ENCODE results near the gene AOC2. TPM values are rescaled to one million over a fixed set of nuclear protein-coding genes. Genes with fewer than 3 reads are reported as not detected.

The AOC2 gene
- polyA plus RNA-seq, 1 of the 3 experiments (the other 2 are of a cell fraction) = 0.33 TPM

DNA sequence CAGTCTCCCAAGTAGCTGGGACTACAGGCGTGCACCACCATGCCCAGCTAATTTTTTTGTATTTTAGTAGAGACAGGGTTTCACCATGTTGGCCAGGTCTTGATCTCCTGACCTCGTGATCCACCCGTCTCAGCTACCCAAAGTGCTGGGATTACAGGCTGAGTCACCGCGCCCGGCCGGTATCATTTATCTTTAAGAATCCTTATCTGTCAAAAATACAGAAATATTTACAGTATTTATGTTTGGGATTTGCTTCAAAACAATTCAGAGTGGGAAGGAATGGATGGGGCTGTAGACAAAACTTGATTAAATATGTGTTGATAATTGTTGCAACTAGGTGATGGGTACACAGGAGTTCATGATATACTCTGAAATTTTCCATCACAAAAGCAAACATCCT, 23.2 kb upstream of the AOC2 start:
- Histone ChIP-seq H2AFZ (ENCODE audit: low read depth) (no peak overlapping the region), H3K79me2 (ENCODE audit: insufficient read depth) (peaks cover 34% of the 10 kb centered on the region), H4K20me1 (ENCODE audit: insufficient read depth) (no peaks in the 10 kb centered on the region), H3K27ac (ENCODE audit: low read depth in 2 of 2, low read length in 1 of 2) (no peak overlapping the region), H3K4me2 (no peak overlapping the region), H3K9ac (no peak overlapping the region), H3K36me3 (replicated peaks in 1 of 2; ENCODE audit: control insufficient read depth in 1 of 2, insufficient read depth in 2 of 2, low read length in 1 of 2) (peaks cover 44 to 61% of the 10 kb centered on the region in 2 experiments), H3F3A (replicated peaks; ENCODE audit: insufficient read depth) (peaks cover 43% of the 10 kb centered on the region), H3K27me3 (ENCODE audit: insufficient read depth) (no peaks in the 10 kb centered on the region), H3K4me1 (ENCODE audit: control insufficient read depth in 1 of 2, insufficient read depth in 2 of 2, low read depth in 1 of 2, low read length in 1 of 2) (peaks cover under 1 to 4% of the 10 kb centered on the region in 2 experiments; a peak in 1 of 4 replicates), H3K4me3 (ENCODE audit: low read depth in 2 of 2, low read length in 1 of 2) (no peak overlapping the region), H3K9me3 (no peaks in the 10 kb centered on the region), H3K9me2 (no peaks in the 10 kb centered on the region)
- ChIA-PET CTCF (interaction anchor here (0.6 to 3.7 kb wide), 11 partner anchors 10 to 108 kb away, joined by 3 to 35 read pairs (median 3); partner anchors contain the start of gene WNK4), POLR2A (interaction anchor here (0.6 kb wide), 1 partner anchor 22 kb away, joined by 3 read pairs; the partner anchor contains the start of gene CNTD1)
- WGBS (ENCODE audit: low lambda C conversion rate) = 86% methylated on average over 7 of the region's 7 CpGs
- no peak for DNase-seq
- TF ChIP-seq JUND (IDR thresholded peaks at IDR 0.05) (no peak), SIN3A (IDR thresholded peaks at IDR 0.05; ENCODE audit: borderline replicate concordance, low read depth, low read length) (no peak), POLR2AphosphoS5 (IDR thresholded peaks at IDR 0.05; ENCODE audit: low read depth, low read length) (no peak), NRF1 (IDR thresholded peaks at IDR 0.05; ENCODE audit: low read depth, low read length) (no peak), FOXJ3 (CRISPR knock-in tag; IDR thresholded peaks at IDR 0.05) (no peak), MXI1 (IDR thresholded peaks at IDR 0.05; ENCODE audit: low read depth, low read length) (no peak), RCOR1 (IDR thresholded peaks at IDR 0.05; ENCODE audit: low read length) (no peak)
- TF ChIP-seq, protein P1, sequence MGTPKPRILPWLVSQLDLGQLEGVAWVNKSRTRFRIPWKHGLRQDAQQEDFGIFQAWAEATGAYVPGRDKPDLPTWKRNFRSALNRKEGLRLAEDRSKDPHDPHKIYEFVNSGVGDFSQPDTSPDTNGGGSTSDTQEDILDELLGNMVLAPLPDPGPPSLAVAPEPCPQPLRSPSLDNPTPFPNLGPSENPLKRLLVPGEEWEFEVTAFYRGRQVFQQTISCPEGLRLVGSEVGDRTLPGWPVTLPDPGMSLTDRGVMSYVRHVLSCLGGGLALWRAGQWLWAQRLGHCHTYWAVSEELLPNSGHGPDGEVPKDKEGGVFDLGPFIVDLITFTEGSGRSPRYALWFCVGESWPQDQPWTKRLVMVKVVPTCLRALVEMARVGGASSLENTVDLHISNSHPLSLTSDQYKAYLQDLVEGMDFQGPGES (IDR thresholded peaks at IDR 0.05; ENCODE audit: low read depth, low read length) = no peak
- TF ChIP-seq, protein P2, sequence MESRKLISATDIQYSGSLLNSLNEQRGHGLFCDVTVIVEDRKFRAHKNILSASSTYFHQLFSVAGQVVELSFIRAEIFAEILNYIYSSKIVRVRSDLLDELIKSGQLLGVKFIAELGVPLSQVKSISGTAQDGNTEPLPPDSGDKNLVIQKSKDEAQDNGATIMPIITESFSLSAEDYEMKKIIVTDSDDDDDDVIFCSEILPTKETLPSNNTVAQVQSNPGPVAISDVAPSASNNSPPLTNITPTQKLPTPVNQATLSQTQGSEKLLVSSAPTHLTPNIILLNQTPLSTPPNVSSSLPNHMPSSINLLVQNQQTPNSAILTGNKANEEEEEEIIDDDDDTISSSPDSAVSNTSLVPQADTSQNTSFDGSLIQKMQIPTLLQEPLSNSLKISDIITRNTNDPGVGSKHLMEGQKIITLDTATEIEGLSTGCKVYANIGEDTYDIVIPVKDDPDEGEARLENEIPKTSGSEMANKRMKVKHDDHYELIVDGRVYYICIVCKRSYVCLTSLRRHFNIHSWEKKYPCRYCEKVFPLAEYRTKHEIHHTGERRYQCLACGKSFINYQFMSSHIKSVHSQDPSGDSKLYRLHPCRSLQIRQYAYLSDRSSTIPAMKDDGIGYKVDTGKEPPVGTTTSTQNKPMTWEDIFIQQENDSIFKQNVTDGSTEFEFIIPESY (IDR thresholded peaks at IDR 0.05; ENCODE audit: borderline replicate concordance, low read depth) = no peak
- TF ChIP-seq, protein P3, sequence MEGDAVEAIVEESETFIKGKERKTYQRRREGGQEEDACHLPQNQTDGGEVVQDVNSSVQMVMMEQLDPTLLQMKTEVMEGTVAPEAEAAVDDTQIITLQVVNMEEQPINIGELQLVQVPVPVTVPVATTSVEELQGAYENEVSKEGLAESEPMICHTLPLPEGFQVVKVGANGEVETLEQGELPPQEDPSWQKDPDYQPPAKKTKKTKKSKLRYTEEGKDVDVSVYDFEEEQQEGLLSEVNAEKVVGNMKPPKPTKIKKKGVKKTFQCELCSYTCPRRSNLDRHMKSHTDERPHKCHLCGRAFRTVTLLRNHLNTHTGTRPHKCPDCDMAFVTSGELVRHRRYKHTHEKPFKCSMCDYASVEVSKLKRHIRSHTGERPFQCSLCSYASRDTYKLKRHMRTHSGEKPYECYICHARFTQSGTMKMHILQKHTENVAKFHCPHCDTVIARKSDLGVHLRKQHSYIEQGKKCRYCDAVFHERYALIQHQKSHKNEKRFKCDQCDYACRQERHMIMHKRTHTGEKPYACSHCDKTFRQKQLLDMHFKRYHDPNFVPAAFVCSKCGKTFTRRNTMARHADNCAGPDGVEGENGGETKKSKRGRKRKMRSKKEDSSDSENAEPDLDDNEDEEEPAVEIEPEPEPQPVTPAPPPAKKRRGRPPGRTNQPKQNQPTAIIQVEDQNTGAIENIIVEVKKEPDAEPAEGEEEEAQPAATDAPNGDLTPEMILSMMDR (IDR thresholded peaks at IDR 0.05) = no peak
- TF ChIP-seq, protein P4, sequence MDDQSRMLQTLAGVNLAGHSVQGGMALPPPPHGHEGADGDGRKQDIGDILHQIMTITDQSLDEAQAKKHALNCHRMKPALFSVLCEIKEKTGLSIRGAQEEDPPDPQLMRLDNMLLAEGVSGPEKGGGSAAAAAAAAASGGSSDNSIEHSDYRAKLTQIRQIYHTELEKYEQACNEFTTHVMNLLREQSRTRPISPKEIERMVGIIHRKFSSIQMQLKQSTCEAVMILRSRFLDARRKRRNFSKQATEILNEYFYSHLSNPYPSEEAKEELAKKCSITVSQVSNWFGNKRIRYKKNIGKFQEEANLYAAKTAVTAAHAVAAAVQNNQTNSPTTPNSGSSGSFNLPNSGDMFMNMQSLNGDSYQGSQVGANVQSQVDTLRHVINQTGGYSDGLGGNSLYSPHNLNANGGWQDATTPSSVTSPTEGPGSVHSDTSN (IDR thresholded peaks at IDR 0.05) = no peak
